Islet of Langerhans (tissue), 1 donor: ENCODE data around the gene SMCO3.

Experiments used
- FAIRE-seq: peaks from one replicate; lab custom pipeline; 2011; peaks lifted over from hg19 to GRCh38; lab: Jason Lieb, UNC

SMCO3 gene

DNA sequence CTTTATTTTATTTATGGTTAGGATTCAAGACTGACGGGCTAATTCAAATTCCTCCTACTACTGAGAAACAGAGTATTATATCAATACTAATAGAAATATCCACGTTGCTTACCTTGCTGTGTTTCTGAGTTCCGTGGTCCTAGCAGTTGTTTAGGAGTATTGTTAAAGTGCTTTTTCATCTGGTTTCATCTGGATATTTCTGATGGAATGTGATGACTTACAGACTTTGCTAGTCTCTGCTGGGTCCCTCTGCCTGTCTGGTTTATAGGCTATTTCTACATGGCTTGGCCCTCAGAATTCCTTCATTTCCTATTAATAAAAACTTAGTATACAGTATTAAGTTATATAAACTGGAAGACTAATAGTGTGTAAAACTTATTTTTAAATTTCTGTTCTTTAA is at the start of gene SMCO3:
SMCO3 (minus strand) TSS at position 169 of the 400 bp plus-strand sequence. CDS start 7,502 bp downstream, outside the sequence.
- FAIRE-seq, result no peak

DNA sequence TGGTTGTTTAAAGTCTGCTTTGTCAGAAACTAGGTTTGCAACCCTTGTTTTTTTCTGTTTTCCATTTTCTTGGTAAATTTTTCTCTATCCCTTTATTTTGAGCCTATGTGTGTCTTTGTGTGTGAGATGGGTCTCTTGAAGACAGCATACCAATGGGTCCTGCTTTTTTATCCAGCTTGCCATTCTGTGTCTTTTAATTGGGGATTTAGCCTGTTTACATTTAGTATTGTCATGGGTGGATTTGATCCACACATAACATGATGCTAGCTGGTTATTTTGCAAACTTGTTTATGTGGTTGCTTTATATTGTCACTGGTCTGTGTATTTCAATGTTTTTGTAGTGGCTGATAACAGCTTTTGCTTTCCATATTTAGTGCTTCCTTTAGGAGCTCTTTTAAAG is 46.5 kb upstream of the SMCO3 start:
- FAIRE-seq, result no peak

GRCh38 chr12:14858513-14858912 is 44.5 kb upstream of the SMCO3 start:
- FAIRE-seq, result no peak

DNA sequence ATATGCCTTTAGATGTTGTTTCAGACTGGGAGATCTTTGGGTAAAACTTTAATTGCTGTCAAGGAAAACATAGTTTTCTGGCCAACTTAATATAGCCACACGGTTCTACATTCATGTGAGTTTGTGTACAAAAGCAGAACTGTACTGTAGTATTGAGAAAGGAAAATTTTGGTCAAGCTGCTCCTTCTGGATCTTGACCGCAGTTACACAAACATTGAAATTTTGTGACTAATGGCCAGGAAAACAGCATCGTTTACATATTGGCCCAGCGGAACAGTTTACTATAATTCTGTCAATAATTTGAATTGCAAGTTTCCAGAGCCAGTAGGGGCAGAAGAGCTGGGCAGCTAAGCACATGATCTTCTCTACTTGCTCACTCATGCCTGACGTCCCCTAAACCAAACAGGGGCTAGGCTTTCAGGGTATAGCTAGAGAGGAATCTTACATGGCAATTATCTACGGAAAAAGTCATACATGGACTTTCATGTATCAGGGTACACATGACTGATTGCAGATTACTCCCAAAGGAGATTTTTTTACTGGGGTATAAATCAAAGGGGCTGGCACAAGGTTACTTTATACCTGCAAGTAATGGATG is 40.7 kb upstream of the SMCO3 start:
- FAIRE-seq, result no peak

- no peak for FAIRE-seq
These were observed 40.0 kb upstream of the SMCO3 start for GRCh38 chr12:14853961-14854360.

GRCh38 chr12:14852880-14853279 is 38.9 kb upstream of the SMCO3 start:
- FAIRE-seq, result no peak

- no peak for FAIRE-seq
These were observed 37.1 kb upstream of the SMCO3 start for GRCh38 chr12:14850929-14851663.

DNA sequence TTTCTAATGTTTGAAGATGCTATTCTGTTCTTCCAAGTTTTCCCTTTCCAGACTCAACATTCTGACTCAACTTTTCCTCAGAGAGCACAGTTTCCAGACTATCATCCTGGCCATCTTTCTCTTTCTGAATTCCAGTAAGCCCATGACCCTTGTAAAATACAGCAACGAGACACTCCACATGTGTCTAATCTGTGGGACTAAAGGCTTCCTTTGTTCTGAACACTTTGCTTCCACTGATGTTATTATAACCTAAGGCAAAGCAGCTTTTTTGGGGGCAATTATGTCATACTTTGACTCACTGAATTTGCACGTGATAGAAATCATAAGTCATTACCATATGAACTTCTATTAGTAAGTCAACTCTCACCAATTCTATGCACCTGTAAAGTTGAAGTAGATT is 35.7 kb upstream of the SMCO3 start:
- no peak for FAIRE-seq

GRCh38 chr12:14846876-14847580 is 33.0 kb upstream of the SMCO3 start:
- no peak for FAIRE-seq

GRCh38 chr12:14846042-14846587 is 32.1 kb upstream of the SMCO3 start:
- FAIRE-seq, result no peak

- peak; percentile 92 for FAIRE-seq
These were observed 31.4 kb upstream of the SMCO3 start for GRCh38 chr12:14845350-14845750.

GRCh38 chr12:14844401-14844800 is 30.4 kb upstream of the SMCO3 start:
- no peak for FAIRE-seq

GRCh38 chr12:14843425-14843887 is 29.5 kb upstream of the SMCO3 start, which contains the start of gene ART4:
Gene ART4 (minus strand): TSS chr12:14843526. CDS start chr12:14843113, 413 bp downstream.
- FAIRE-seq, result no peak

DNA sequence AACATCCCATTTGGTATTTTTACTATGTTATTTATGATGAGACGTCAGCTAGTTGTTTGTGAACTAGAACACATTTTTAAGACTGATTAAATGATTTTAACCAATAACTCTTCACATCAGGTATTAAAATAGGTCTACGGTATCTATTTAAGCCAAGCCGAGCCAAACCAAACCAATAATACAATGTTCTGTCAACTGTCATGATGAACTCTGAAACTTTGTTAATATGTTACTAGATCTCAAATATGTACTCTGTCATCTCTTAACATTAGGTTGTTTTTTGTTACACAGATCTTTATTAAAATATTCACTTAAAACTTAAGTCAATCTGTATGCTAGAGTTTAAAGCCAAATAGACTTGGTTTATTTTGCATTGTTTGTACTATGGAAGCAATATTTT is 28.3 kb upstream of the SMCO3 start:
- FAIRE-seq, result peak; percentile 95

- peak; percentile 76 for FAIRE-seq
These were observed 27.8 kb upstream of the SMCO3 start for GRCh38 chr12:14841761-14842160.

GRCh38 chr12:14840616-14841015 is 26.6 kb upstream of the SMCO3 start:
- no peak for FAIRE-seq

- no peak for FAIRE-seq
These were observed 25.3 kb upstream of the SMCO3 start for GRCh38 chr12:14839262-14839661.

GRCh38 chr12:14836336-14837210 is 22.6 kb upstream of the SMCO3 start:
- no peak for FAIRE-seq

DNA sequence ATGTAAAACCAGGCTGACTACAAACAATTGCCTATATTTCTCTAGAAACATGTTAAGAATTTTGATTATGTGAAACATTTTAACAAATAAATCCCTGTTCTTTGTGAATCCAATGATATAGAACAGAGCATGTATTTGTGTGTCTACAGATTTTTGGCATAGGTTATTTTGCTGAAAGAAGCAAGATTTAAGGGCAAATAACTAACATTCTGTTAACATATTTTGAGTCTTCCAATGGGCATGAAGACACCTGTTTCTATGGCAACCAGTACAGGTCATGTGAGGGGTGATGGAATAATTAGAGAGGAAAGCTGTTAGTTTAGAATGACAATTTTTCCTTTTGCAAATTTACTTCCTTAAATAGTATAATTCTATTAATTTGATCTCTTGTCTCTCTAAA is 20.5 kb upstream of the SMCO3 start:
- FAIRE-seq, result peak; percentile 92

DNA sequence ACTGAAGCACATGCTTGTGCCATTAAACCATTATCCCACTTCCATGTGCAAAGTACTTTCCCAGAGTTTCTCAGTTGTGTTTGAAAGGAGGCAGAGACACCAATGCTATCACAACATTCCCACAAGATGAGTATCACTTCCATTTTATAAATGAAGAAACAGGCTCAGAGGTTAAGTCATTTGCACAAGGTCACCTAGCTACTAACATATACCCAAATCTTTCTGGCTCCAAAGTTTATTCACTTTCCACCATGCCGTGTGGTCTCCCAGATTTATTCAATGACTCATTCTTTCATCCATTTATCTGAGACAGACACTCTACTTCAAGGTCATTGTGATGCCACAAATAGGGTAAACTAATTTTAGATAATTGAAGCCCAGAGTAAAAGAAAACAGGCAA is 20.0 kb upstream of the SMCO3 start:
- FAIRE-seq, result no peak

GRCh38 chr12:14833336-14833735 is 19.4 kb upstream of the SMCO3 start:
- peak; percentile 77 for FAIRE-seq

GRCh38 chr12:14828892-14829291 is 14.9 kb upstream of the SMCO3 start:
- no peak for FAIRE-seq
